Neural progenitor cell (in vitro differentiated cells): ENCODE results near the gene KRT33A. TPM values are rescaled to one million over a fixed set of nuclear protein-coding genes. Genes with fewer than 3 reads are reported as not detected.

Experiments used
- DNase-seq: peaks from one replicate; pipeline ENCODE4 v3.0.0-alpha.2; 2016; ENCODE audit warnings: low spot score
- H2AFZ ChIP-seq: fragments of 200-600 bp; sonication (generic); replicated peaks from 2 replicates; pipeline ENCODE4 v1.6.1; 2016; ENCODE audit warnings: antibody characterized with exemption
- H3F3A ChIP-seq: fragments of 200-600 bp; sonication (generic); 2 replicates; pipeline ENCODE4 v1.6.1; 2016; ENCODE audit warnings: antibody characterized with exemption, low read depth
- H3K27ac ChIP-seq: fragments of 200-600 bp; sonication (generic); 2 replicates; pipeline ENCODE4 v1.5.1; 2016; ENCODE audit warnings: mild to moderate bottlenecking
- H3K27me3 ChIP-seq: fragments of 200-600 bp; sonication (generic); 2 replicates; pipeline ENCODE4 v1.6.1; 2016; ENCODE audit warnings: mild to moderate bottlenecking, moderate library complexity
- H3K36me3 ChIP-seq: fragments of 200-600 bp; sonication (generic); 2 replicates; pipeline ENCODE4 v1.5.1; 2016
- H3K4me1 ChIP-seq: fragments of 200-600 bp; sonication (generic); 2 replicates; pipeline ENCODE4 v1.6.1; 2016; ENCODE audit warnings: mixed run types
- H3K4me2 ChIP-seq: fragments of 200-600 bp; sonication (generic); 2 replicates; pipeline ENCODE4 v1.6.1; 2016
- H3K4me3 ChIP-seq: fragments of 200-600 bp; sonication (generic); 2 replicates; pipeline ENCODE4 v1.5.1; 2016
- H3K79me2 ChIP-seq: fragments of 200-600 bp; sonication (generic); 2 replicates; pipeline ENCODE4 v1.6.1; 2016; ENCODE audit warnings: low read depth
- H3K9ac ChIP-seq: fragments of 200-600 bp; sonication (generic); 2 replicates; pipeline ENCODE4 v1.6.1; 2016
- H3K9me3 ChIP-seq: fragments of 200-600 bp; sonication (generic); 2 replicates; pipeline ENCODE4 v1.5.1; 2016; ENCODE audit warnings: low read depth
- H4K20me1 ChIP-seq: fragments of 200-600 bp; sonication (generic); 2 replicates; pipeline ENCODE4 v1.6.1; 2016; ENCODE audit warnings: low read depth
- H3K27ac Mint-ChIP-seq: 3 replicates; pipeline ENCODE4 v1.8.0; 2021; ENCODE audit warnings: mixed read lengths
- H3K27me3 Mint-ChIP-seq: 2 replicates; pipeline ENCODE4 v1.8.0; 2022; ENCODE audit warnings: low read depth, mild to moderate bottlenecking, inconsistent platforms, moderate library complexity, mixed read lengths; ENCODE audit not compliant: insufficient read depth
- H3K36me3 Mint-ChIP-seq: 3 replicates; pipeline ENCODE4 v1.8.0; 2021; ENCODE audit warnings: mixed read lengths
- H3K4me1 Mint-ChIP-seq: 3 replicates; pipeline ENCODE4 v1.8.0; 2021; ENCODE audit warnings: mixed read lengths
- H3K4me3 Mint-ChIP-seq: 3 replicates; pipeline ENCODE4 v1.8.0; 2021; ENCODE audit warnings: mild to moderate bottlenecking, moderate library complexity, mixed read lengths
- H3K9me3 Mint-ChIP-seq: 3 replicates; pipeline ENCODE4 v1.8.0; 2020; ENCODE audit warnings: mixed read lengths
- EZH2 ChIP-seq: fragments of 200-600 bp; sonication (generic); IDR thresholded peaks from 2 replicates; pipeline ENCODE4 v1.6.1; 2017; ENCODE audit warnings: antibody characterized with exemption, mild to moderate bottlenecking, moderate library complexity
- EZH2phosphoT487 ChIP-seq: fragments of 200-600 bp; sonication (generic); IDR thresholded peaks from 2 replicates; pipeline ENCODE4 v1.6.1; 2017; ENCODE audit warnings: antibody characterized with exemption
- total RNA-seq: library from RNA; depleted of rRNA; stranded (reverse); fragments of >200 nt; gene quantifications from 2 replicates; pipeline ENCODE4 v1.2.3, GENCODE V29; 2015; ENCODE audit warnings: low replicate concordance
- TF ChIP-seq, protein P1 (sequence below): fragments of 200-600 bp; sonication (generic); IDR thresholded peaks from 2 replicates; pipeline ENCODE4 v1.5.1; 2017; ENCODE audit warnings: antibody characterized with exemption, mild to moderate bottlenecking

Gene KRT33A
- total RNA-seq, 1 donor from 2014 or later = not detected

DNA sequence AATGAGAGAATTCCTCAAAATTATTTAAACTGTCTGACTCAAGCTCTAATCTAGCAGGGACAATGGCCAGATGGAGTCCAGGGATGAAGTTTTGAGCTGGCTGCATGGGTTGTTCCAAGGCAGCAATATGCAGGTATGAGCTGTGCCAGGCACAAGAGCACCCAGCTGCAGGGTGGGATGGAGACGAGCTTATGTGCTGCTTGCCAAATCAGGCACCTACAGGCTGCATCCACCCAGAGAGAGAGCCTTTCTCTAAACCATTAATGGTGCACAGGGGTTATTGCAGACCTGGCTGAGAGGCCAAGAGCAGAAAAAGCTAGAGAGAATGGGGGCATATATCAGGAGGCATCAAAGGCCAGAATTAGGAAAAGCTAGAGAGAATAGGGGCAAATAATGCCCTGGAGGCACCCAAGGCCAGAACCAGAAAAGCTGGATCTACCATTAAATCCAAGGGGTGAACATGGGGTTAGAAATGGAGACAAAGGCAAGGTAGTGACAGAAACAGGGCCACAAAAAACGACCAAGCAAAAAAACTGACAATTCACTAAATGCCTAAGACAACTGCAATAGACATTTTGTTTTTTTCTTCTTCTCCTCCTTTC is 11.0 kb downstream of the KRT33A start:
- Histone ChIP-seq H3K4me2 (no peak overlapping the region), H4K20me1 (no peaks in the 10 kb centered on the region), H3K4me3 (no peak overlapping the region), H3K27me3 (no peaks in the 10 kb centered on the region), H3K4me1 (no peaks in the 10 kb centered on the region), H3K79me2 (no peaks in the 10 kb centered on the region), H3K27ac (no peak overlapping the region), H3K36me3 (no peaks in the 10 kb centered on the region), H2AFZ (no peak overlapping the region), H3F3A (no peaks in the 10 kb centered on the region), H3K9ac (no peak overlapping the region), H3K9me3 (peaks cover 2% of the 10 kb centered on the region)
- Mint-ChIP-seq H3K27me3 (peaks cover 2% of the 10 kb centered on the region), H3K4me1 (peaks cover 6% of the 10 kb centered on the region), H3K4me3 (no peak overlapping the region), H3K27ac (no peak overlapping the region), H3K36me3 (no peaks in the 10 kb centered on the region), H3K9me3 (peaks cover 9% of the 10 kb centered on the region)
- TF ChIP-seq EZH2 (no peak), EZH2phosphoT487 (no peak)
- TF ChIP-seq, protein P1, sequence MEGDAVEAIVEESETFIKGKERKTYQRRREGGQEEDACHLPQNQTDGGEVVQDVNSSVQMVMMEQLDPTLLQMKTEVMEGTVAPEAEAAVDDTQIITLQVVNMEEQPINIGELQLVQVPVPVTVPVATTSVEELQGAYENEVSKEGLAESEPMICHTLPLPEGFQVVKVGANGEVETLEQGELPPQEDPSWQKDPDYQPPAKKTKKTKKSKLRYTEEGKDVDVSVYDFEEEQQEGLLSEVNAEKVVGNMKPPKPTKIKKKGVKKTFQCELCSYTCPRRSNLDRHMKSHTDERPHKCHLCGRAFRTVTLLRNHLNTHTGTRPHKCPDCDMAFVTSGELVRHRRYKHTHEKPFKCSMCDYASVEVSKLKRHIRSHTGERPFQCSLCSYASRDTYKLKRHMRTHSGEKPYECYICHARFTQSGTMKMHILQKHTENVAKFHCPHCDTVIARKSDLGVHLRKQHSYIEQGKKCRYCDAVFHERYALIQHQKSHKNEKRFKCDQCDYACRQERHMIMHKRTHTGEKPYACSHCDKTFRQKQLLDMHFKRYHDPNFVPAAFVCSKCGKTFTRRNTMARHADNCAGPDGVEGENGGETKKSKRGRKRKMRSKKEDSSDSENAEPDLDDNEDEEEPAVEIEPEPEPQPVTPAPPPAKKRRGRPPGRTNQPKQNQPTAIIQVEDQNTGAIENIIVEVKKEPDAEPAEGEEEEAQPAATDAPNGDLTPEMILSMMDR = no peak
- no peak for DNase-seq

DNA sequence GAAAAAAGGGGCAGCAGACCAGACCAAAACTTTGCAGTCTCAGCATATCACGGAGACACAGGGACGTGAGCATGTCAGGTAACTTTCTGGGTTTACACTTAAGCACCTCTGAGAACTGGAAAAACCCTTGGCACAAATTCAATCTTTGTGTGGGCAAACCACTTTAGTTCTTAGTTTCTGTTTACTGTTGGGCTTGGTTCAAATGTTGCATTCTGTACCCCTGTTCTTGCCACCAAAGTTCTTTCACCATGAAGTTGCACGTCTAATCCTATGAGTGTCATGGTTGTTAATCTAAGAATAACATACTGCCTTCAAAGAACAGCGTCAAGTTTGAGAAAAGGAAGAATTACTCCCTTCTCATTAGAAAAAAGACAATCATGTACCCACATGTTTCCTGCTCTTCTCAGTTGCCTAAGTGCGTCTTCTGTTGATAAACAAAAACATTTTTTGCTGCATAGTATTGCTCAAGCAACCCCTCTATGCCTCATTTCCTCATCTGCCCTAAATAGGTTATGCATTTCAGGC is 11.6 kb downstream of the KRT33A start:
- Mint-ChIP-seq H3K4me3 (no peak overlapping the region), H3K4me1 (peaks cover 10% of the 10 kb centered on the region), H3K9me3 (peaks cover 9% of the 10 kb centered on the region), H3K27ac (no peak overlapping the region), H3K36me3 (no peaks in the 10 kb centered on the region), H3K27me3 (peaks cover 2% of the 10 kb centered on the region)
- H2AFZ ChIP-seq = no peak overlapping the region
- no peaks in the 10 kb centered on the region for H3K27me3 ChIP-seq
- H3K4me3 ChIP-seq = no peak overlapping the region
- H3K9ac ChIP-seq = no peak overlapping the region
- H3K4me1 ChIP-seq = no peaks in the 10 kb centered on the region
- no peaks in the 10 kb centered on the region for H4K20me1 ChIP-seq
- no peaks in the 10 kb centered on the region for H3K36me3 ChIP-seq
- no peak overlapping the region for H3K27ac ChIP-seq
- H3K9me3 ChIP-seq = peaks cover 2% of the 10 kb centered on the region
- no peak for DNase-seq
- H3K79me2 ChIP-seq = no peaks in the 10 kb centered on the region
- H3K4me2 ChIP-seq = no peak overlapping the region
- H3F3A ChIP-seq = no peaks in the 10 kb centered on the region
- no peak for TF ChIP-seq EZH2phosphoT487
- no peak for TF ChIP-seq EZH2
- TF ChIP-seq, protein P1 = no peak

DNA sequence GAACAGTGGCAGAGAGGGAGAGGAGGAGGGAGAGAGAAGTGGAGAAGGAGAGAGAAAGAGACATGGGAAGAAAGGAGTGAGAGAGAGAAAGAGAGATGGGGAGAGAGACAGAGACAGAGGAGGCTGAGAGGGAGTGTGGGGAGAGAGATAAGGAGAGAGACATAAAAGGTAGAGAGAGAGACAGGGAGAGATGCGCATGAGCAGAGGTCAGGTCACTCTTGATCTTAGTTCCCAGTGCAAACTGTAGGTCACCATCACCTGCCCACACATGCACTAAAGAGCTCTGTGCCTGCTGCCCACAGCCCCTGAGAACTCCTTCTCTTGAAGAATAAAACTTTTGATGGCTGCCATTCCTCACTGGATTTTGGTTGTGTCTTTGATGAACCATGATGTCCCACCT is 14.9 kb downstream of the KRT33A start:
- no peak overlapping the region for H3K4me3 Mint-ChIP-seq
- H3K4me2 ChIP-seq = no peak overlapping the region
- no peaks in the 10 kb centered on the region for H3K9me3 Mint-ChIP-seq
- no peaks in the 10 kb centered on the region for H3F3A ChIP-seq
- no peak overlapping the region for H3K27ac Mint-ChIP-seq
- no peaks in the 10 kb centered on the region for H3K79me2 ChIP-seq
- H3K36me3 Mint-ChIP-seq = no peaks in the 10 kb centered on the region
- no peak overlapping the region for H3K27ac ChIP-seq
- TF ChIP-seq, protein P1 = no peak
- TF ChIP-seq EZH2phosphoT487 (no peak), EZH2 (no peak)
- no peak for DNase-seq
- no peaks in the 10 kb centered on the region for H3K4me1 ChIP-seq
- H2AFZ ChIP-seq = no peak overlapping the region
- no peaks in the 10 kb centered on the region for H3K27me3 ChIP-seq
- peaks cover 12% of the 10 kb centered on the region for H3K4me1 Mint-ChIP-seq
- H3K36me3 ChIP-seq = no peaks in the 10 kb centered on the region
- H4K20me1 ChIP-seq = no peaks in the 10 kb centered on the region
- no peak overlapping the region for H3K9ac ChIP-seq
- H3K9me3 ChIP-seq = no peaks in the 10 kb centered on the region
- no peak overlapping the region for H3K4me3 ChIP-seq
- peaks cover 4% of the 10 kb centered on the region for H3K27me3 Mint-ChIP-seq
